OCI-LY7 (cell line): ENCODE data around the gene GPR82.

Source experiments
- EZH2phosphoT487 ChIP-seq: fragments of 200-600 bp; sonication (generic); IDR thresholded peaks from 2 replicates; pipeline ENCODE4 v1.6.1; 2018; ENCODE audit warnings: low read depth, borderline replicate concordance, mild to moderate bottlenecking, mixed run types, antibody characterized with exemption, low read length, moderate library complexity, mixed read lengths
- TF ChIP-seq, protein P1 (sequence below): fragments of 200-600 bp; sonication (generic); conservative IDR thresholded peaks from 2 replicates; pipeline ENCODE4 v1.5.1; 2014; ENCODE audit warnings: mild to moderate bottlenecking, antibody characterized with exemption, low read length, moderate library complexity, mixed read lengths

- no peak for TF ChIP-seq EZH2phosphoT487
- TF ChIP-seq, protein P1, sequence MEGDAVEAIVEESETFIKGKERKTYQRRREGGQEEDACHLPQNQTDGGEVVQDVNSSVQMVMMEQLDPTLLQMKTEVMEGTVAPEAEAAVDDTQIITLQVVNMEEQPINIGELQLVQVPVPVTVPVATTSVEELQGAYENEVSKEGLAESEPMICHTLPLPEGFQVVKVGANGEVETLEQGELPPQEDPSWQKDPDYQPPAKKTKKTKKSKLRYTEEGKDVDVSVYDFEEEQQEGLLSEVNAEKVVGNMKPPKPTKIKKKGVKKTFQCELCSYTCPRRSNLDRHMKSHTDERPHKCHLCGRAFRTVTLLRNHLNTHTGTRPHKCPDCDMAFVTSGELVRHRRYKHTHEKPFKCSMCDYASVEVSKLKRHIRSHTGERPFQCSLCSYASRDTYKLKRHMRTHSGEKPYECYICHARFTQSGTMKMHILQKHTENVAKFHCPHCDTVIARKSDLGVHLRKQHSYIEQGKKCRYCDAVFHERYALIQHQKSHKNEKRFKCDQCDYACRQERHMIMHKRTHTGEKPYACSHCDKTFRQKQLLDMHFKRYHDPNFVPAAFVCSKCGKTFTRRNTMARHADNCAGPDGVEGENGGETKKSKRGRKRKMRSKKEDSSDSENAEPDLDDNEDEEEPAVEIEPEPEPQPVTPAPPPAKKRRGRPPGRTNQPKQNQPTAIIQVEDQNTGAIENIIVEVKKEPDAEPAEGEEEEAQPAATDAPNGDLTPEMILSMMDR: peak; percentile 75
Measured at GRCh38 chrX:41734530-41734929, 10.5 kb downstream of the GPR82 start.
